ENCODE results near the gene FXYD5.

FXYD5 gene

GRCh38 chr19:35120898-35121297 lies 33.6 kb upstream of the FXYD5 start (continued):
- TF ChIP-seq CREB5 (CRISPR knock-in tag; IDR thresholded peaks at IDR 0.05; ENCODE audit: low read depth) = no peak

- no peak for TF ChIP-seq ARNTL (CRISPR knock-in tag; IDR thresholded peaks at IDR 0.05; ENCODE audit: borderline replicate concordance, low read depth)
- no peak for TF ChIP-seq ISL1 (CRISPR knock-in tag; IDR thresholded peaks at IDR 0.05)
- no peak for TF ChIP-seq CSRNP3 (CRISPR knock-in tag; IDR thresholded peaks at IDR 0.05)
- ATAC-seq = no peak
These were observed 31.6 kb upstream of the FXYD5 start for GRCh38 chr19:35122687-35123551.

DNA sequence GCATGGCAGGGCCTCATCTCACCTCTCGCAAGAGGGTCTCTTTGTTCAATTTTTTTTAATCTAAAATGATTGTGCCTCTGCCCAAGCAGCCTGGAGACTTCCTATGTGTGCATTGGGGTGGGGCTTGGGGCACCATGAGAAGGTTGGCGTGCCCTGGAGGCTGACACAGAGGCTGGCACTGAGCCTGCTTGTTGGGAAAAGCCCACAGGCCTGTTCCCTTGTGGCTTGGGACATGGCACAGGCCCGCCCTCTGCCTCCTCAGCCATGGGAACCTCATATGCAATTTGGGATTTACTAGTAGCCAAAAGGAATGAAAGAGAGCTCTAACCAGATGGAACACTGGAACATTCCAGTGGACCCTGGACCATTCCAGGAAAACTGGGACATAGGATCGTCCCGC lies 31.0 kb upstream of the FXYD5 start:
- no peak for ATAC-seq
- TF ChIP-seq BACH2 (CRISPR knock-in tag; IDR thresholded peaks at IDR 0.05; ENCODE audit: borderline replicate concordance) (no peak), CSRNP3 (CRISPR knock-in tag; IDR thresholded peaks at IDR 0.05) (no peak)

DNA sequence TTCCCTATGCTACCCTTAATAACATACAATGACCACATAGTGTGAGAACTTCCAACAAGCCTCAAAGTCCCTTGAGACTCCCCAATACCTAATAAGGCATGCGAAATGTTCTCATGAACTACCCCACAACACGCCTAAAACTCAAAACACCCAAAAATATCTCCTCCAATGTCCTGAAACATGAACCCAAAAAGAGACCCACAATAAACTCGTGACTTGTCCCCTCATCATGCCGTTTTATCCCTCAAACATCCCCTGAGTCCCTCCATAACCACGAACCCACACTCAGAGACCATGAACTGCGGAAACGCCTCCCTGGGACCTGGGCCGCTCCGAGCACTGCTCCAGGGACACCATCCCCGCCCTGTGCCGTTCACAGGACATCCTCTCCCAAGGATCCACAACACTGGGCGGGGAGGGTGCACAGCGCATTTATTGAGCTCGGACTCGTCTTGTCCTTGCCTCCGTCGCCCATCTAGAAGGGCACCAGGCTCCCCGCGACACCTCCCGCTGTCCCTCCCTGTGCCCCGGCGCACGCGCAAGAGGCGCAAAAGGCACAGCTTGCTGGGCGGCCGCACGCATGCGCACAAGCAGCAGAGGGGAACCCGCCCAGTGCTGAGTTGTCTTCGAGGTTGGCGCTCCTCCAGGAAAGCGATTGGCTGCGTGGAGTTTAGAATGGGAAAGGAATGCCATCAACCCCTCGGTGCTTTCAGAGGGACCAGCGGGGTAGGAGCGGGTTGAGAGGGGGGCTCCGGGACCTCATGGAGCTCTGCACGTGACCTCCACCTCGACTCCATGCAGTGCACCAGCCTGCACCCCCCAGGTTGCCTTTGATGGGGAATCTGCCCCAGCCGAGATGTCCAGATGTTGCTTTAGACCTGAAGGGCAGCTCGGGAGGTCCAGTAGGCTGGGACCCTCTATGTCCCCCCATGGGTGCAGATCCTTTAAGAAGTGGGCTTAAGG lies 30.2 kb upstream of the FXYD5 start:
- peak; percentile 97 for ATAC-seq
- TF ChIP-seq RARB (CRISPR knock-in tag; IDR thresholded peaks at IDR 0.05) (no peak), ZNF565 (CRISPR knock-in tag; conservative IDR thresholded peaks at IDR 0.05; ENCODE audit: low read depth) (no peak), ZNF70 (CRISPR knock-in tag; IDR thresholded peaks at IDR 0.05) (no peak), ZC3H10 (CRISPR knock-in tag; IDR thresholded peaks at IDR 0.05) (no peak), ZNF8 (CRISPR knock-in tag; IDR thresholded peaks at IDR 0.05) (no peak), POU6F1 (CRISPR knock-in tag; IDR thresholded peaks at IDR 0.05; ENCODE audit: borderline replicate concordance, low read depth) (no peak), CSDC2 (CRISPR knock-in tag; IDR thresholded peaks at IDR 0.05) (no peak), ARNTL (CRISPR knock-in tag; IDR thresholded peaks at IDR 0.05; ENCODE audit: borderline replicate concordance, low read depth) (no peak), PATZ1 (CRISPR knock-in tag; IDR thresholded peaks at IDR 0.05; ENCODE audit: borderline replicate concordance) (no peak), GLIS3 (CRISPR knock-in tag; IDR thresholded peaks at IDR 0.05) (no peak), ZFP3 (CRISPR knock-in tag; IDR thresholded peaks at IDR 0.05) (no peak), BACH2 (CRISPR knock-in tag; IDR thresholded peaks at IDR 0.05; ENCODE audit: borderline replicate concordance) (no peak), OSR1 (CRISPR knock-in tag; IDR thresholded peaks at IDR 0.05) (no peak)
- TF ChIP-seq, protein P1, sequence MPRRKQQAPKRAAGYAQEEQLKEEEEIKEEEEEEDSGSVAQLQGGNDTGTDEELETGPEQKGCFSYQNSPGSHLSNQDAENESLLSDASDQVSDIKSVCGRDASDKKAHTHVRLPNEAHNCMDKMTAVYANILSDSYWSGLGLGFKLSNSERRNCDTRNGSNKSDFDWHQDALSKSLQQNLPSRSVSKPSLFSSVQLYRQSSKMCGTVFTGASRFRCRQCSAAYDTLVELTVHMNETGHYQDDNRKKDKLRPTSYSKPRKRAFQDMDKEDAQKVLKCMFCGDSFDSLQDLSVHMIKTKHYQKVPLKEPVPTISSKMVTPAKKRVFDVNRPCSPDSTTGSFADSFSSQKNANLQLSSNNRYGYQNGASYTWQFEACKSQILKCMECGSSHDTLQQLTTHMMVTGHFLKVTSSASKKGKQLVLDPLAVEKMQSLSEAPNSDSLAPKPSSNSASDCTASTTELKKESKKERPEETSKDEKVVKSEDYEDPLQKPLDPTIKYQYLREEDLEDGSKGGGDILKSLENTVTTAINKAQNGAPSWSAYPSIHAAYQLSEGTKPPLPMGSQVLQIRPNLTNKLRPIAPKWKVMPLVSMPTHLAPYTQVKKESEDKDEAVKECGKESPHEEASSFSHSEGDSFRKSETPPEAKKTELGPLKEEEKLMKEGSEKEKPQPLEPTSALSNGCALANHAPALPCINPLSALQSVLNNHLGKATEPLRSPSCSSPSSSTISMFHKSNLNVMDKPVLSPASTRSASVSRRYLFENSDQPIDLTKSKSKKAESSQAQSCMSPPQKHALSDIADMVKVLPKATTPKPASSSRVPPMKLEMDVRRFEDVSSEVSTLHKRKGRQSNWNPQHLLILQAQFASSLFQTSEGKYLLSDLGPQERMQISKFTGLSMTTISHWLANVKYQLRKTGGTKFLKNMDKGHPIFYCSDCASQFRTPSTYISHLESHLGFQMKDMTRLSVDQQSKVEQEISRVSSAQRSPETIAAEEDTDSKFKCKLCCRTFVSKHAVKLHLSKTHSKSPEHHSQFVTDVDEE (CRISPR knock-in tag; IDR thresholded peaks at IDR 0.05) = no peak; the same call in 1 of the 2 replicates

Data from SK-N-SH treated with all-trans-retinoic acid at 6 μM for 48 hours (cell line).